Dendritic cell treated with granulocyte-macrophage colony-stimulating factor and Interleukin-4, amounts not matched to agents 40 ng/mL and 50 ng/mL, for 4 days (primary cell): ENCODE results near the gene NANOG.
"Not testable (repeated sequence)": the region's sequence is repeated elsewhere in the genome, so short reads cannot be mapped to it uniquely, and the experiment has no call there.

Experiments
- H3K27ac Mint-ChIP-seq: one replicate; pipeline ENCODE4 v1.8.0; 2022; ENCODE audit warnings: mild to moderate bottlenecking, mixed read lengths
- H3K27me3 Mint-ChIP-seq: one replicate; pipeline ENCODE4 v1.8.0; 2022; ENCODE audit warnings: mild to moderate bottlenecking, mixed read lengths
- H3K36me3 Mint-ChIP-seq: one replicate; pipeline ENCODE4 v1.8.0; 2022; ENCODE audit warnings: low read depth, mixed read lengths
- H3K4me1 Mint-ChIP-seq: one replicate; pipeline ENCODE4 v1.8.0; 2022; ENCODE audit warnings: low read depth, mixed read lengths
- H3K4me3 Mint-ChIP-seq: one replicate; pipeline ENCODE4 v1.8.0; 2022; ENCODE audit warnings: mild to moderate bottlenecking, moderate library complexity, mixed read lengths
- H3K9me3 Mint-ChIP-seq: one replicate; pipeline ENCODE4 v1.8.0; 2022; ENCODE audit warnings: mixed read lengths
- intact Hi-C: fragments of 100-400 bp; cut with micrococcal nuclease; formaldehyde crosslinking; loops from one replicate; pipeline ENCODE4 v1.15.0; 2022

The NANOG gene

DNA sequence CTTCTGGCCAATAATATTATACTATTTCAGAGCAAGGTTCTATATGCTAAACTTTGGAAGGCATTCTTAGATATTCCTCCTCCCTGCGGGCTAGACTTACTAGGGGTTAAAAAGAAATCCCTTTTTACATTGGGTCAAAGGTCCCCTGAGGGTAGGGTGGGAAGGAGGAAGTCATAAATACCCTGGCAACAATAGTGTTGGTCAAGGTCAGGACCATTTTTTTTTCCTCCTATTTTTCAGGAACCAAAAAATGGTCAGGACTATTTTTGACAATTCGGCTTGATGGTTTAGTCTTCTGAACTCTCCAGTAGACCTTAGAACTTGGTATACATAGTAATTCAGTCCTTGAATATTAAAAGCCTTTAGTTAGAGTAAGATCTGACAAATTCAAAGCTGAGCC, 4.5 kb upstream of the NANOG start:
- no peak overlapping the region for H3K4me3 Mint-ChIP-seq
- H3K4me1 Mint-ChIP-seq: peaks cover 36% of the 10 kb centered on the region
- no peaks in the 10 kb centered on the region for H3K27me3 Mint-ChIP-seq
- intact Hi-C loops: no loop called here
- H3K36me3 Mint-ChIP-seq: no peaks in the 10 kb centered on the region
- no peak overlapping the region for H3K27ac Mint-ChIP-seq
- no peaks in the 10 kb centered on the region for H3K9me3 Mint-ChIP-seq

DNA sequence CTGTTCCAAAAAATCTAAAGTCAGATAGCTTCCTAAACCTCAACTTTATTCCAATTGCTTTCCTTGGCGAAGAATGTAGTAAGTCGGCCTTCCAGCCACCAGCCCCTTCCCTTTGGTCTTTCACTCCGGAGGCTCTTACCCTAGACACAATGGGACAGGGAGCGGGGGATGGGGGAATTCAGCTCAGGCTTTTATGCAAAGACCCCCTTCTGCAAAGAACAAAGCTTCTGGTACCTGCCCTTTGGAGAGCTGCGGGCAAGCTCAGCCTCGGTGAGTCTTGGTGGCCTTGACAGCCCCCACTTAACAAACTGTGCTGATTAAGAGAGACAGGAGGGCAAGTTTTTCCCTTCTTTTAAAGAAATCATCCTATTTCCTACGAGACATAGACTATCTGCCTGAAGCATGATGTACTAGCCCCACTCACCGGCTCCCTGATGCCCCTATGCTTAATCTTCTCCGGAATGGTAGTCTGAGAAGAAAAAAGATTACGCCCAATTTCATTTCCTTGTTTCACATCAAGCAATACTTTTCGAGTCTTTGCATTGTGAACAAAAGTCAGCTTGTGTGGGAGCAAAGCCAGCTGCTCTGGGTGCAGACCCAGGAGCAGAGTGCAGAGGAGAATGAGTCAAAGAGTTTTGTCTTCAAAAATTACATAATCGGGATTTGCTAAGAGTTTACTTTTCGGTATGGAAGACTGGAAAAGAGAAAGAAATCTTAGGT, 1.5 kb upstream of the NANOG start:
- H3K9me3 Mint-ChIP-seq: no peaks in the 10 kb centered on the region
- peaks cover 41% of the 10 kb centered on the region for H3K4me1 Mint-ChIP-seq
- no peaks in the 10 kb centered on the region for H3K36me3 Mint-ChIP-seq
- intact Hi-C loops: no loop called here
- peak overlapping the region; percentile 0 for H3K27ac Mint-ChIP-seq
- H3K27me3 Mint-ChIP-seq: no peaks in the 10 kb centered on the region
- peak overlapping the region; percentile 35 for H3K4me3 Mint-ChIP-seq

DNA sequence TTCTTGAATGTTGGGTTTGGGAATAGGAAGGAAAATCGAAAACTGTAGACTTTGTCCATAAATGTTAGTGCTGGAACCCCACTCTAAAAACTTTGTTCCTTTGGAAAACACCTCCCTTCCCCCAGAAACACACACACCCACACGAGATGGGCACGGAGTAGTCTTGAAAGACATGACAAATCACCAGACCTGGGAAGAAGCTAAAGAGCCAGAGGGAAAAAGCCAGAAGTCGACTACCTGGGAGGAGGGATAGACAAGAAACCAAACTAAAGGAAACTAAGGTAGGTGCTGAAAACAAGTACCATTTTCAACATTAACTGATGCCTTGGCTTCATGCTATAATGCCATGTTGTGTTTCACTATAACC, 925 bp upstream of the NANOG start:
- peaks cover 42% of the 10 kb centered on the region for H3K4me1 Mint-ChIP-seq
- H3K36me3 Mint-ChIP-seq: no peaks in the 10 kb centered on the region
- H3K27me3 Mint-ChIP-seq: no peaks in the 10 kb centered on the region
- intact Hi-C loops: no loop called here
- no peaks in the 10 kb centered on the region for H3K9me3 Mint-ChIP-seq
- H3K4me3 Mint-ChIP-seq: peak overlapping the region; percentile 35
- H3K27ac Mint-ChIP-seq: peak overlapping the region; percentile 0

DNA sequence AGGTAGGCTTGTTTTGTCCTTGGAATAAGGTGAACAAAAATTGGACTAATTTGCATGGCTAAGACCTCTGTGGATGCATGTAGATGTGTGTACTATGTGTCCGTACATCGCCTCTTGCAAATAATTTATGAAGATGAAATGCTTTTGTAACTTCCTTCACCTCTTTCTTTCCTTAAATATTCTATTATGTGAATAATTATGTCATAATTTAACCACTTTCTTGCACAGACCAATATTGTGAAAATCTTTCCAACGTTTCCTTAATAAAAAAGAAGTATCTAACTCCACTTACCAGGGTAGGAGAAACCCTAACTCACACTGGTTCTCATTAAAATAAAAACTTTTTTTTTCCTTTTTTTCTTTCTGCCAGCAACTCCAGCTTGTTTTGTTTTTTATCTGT, 4.0 kb downstream of the NANOG start:
- intact Hi-C loops: no loop called here

DNA sequence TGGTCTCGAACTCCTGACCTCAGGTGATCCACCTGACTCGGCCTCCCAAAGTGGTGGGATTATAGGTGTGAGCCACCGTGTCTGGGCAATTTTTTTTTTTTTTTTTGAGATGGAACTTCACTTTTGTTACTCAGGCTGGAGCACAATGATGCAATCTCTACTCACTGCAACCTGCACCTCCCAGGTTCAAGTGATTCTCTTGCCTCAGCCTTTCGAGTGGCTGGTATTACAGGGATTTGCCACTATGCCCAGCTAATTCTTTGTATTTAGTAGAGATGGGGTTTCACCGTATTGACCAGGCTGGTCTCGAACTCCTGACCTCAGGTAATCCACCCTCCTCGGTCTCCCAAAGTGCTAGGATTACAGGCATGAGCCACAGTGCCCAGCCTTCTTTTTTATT, 8.1 kb downstream of the NANOG start:
- peaks cover 25% of the 10 kb centered on the region for H3K4me1 Mint-ChIP-seq
- H3K27me3 Mint-ChIP-seq, intact Hi-C loops: not testable (repeated sequence)

More for the DNA sequence above, 4.0 kb downstream of the NANOG start:
- no peak overlapping the region for H3K27ac Mint-ChIP-seq
- H3K36me3 Mint-ChIP-seq: no peaks in the 10 kb centered on the region
- H3K27me3 Mint-ChIP-seq: peaks cover 2% of the 10 kb centered on the region
- no peaks in the 10 kb centered on the region for H3K9me3 Mint-ChIP-seq
- H3K4me1 Mint-ChIP-seq: peaks cover 34% of the 10 kb centered on the region
- H3K4me3 Mint-ChIP-seq: no peak overlapping the region

DNA sequence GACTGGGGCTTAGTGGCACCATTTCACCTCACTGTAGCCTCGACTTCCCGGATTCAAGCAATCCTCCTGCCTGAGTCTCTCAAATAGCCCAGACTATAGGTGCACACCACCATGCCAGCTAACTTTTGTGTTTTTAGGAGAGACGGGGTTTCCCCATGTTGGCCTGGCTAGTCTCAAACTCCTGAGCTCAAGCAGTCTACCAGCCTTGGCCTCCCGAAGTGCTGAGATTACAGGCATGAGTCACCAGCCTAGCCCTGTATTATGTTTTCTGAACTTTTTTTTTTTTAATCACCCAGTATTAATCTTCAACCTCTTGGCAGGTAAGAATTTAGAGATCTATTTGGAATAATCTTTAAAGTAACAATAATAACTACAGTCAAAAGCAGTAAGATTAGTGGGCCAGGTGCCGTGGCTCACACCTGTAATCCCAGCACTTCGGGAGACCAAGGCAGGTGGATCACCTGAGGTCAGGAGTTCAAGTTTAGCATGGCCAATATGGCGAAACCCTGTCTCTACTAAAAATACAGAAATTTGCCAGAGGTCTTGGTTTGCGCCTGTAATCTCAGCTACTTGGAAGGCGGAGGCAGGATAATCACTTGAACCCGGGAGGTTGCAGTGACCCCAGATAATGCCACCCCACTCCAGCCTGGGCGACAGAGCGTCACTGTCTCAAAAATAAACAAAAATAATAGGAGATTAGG, 8.6 kb downstream of the NANOG start:
- Mint-ChIP-seq H3K36me3 (no peaks in the 10 kb centered on the region), H3K4me3 (no peak overlapping the region), H3K9me3 (no peaks in the 10 kb centered on the region), H3K4me1 (peaks cover 25% of the 10 kb centered on the region), H3K27me3 (peaks cover 2% of the 10 kb centered on the region), H3K27ac (no peak overlapping the region)
- intact Hi-C loops: no loop called here

More for the DNA sequence above, 8.1 kb downstream of the NANOG start:
- H3K36me3 Mint-ChIP-seq, H3K27ac Mint-ChIP-seq, H3K9me3 Mint-ChIP-seq, H3K4me3 Mint-ChIP-seq: not testable (repeated sequence)

DNA sequence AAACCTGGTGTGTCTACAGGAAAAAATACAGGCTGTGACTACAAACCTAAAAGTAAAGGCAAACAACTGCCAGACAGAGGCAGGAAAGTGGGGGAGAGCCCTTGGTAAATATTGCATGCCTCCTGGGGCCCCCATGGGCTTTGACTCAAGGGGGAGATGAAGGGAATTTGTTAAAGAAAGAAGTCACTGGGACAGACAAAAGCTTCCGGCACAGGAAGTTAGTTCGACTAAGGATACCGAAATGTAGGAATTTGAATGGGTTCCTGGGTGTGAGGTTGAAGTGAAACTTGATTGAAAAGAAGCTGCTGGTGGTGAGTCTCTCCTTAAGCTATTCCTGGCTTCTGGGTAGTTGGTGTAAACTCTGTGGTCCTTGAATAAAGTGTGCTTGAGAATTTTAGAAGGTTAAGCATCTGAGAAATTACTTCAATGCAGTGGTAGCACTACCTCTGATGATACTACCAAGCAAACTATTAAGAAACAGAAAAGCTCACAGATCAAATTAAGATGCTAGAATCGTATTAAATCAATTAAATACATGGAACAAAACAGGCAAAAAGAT, 9.6 kb downstream of the NANOG start:
- H3K4me1 Mint-ChIP-seq: peaks cover 18% of the 10 kb centered on the region
- intact Hi-C loops, H3K9me3 Mint-ChIP-seq, H3K27ac Mint-ChIP-seq, H3K4me3 Mint-ChIP-seq, H3K36me3 Mint-ChIP-seq, H3K27me3 Mint-ChIP-seq: not testable (repeated sequence)

DNA sequence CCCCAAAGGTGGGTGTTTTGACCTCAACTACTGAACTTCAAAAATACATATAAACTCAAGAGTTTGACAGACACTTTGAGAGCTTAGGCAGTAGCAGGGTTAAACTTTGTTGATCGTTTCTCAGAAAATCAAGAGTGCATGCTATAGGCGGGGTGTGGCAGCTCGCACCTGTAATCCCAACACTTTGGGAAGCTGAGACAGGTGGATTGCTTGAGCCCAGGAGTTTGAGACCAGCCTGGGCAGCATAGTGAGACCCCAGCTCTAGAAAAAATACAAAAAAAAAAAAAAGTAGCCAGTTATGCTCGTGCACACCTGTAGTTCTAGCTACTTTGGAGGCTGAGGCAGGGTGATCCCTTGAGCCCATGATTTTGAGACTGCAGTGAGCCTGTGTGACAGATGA, 12.3 kb downstream of the NANOG start:
- Mint-ChIP-seq H3K4me3 (no peak overlapping the region), H3K27me3 (no peaks in the 10 kb centered on the region), H3K36me3 (no peaks in the 10 kb centered on the region), H3K27ac (no peak overlapping the region), H3K9me3 (no peaks in the 10 kb centered on the region), H3K4me1 (peaks cover 10% of the 10 kb centered on the region)
- intact Hi-C loops: no loop called here

DNA sequence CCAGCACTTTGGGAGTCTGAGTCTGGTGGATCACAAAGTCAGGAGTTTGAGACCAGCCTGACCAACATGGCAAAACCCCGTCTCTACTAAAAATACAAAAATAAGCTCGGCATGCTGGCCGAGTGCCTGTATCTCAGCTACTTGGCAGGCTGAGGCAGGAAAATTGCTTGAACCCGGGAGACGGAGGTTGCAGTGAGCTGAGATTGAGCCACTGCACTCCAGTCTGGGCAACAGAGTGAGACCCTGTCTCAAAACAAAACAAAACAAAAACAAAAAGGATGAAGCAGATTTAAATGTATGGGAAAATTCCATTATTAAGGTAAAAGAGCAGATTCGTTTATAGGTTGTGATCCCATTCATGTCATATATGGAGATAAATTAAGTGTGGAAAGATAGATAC, 17.1 kb downstream of the NANOG start:
- not testable (repeated sequence) for H3K36me3 Mint-ChIP-seq, H3K4me1 Mint-ChIP-seq, H3K4me3 Mint-ChIP-seq, H3K27me3 Mint-ChIP-seq, H3K9me3 Mint-ChIP-seq, H3K27ac Mint-ChIP-seq
- intact Hi-C loops: loop anchor here (2.0 kb wide), 1 partner anchor 90 kb away; no protein-coding TSS in a partner anchor

DNA sequence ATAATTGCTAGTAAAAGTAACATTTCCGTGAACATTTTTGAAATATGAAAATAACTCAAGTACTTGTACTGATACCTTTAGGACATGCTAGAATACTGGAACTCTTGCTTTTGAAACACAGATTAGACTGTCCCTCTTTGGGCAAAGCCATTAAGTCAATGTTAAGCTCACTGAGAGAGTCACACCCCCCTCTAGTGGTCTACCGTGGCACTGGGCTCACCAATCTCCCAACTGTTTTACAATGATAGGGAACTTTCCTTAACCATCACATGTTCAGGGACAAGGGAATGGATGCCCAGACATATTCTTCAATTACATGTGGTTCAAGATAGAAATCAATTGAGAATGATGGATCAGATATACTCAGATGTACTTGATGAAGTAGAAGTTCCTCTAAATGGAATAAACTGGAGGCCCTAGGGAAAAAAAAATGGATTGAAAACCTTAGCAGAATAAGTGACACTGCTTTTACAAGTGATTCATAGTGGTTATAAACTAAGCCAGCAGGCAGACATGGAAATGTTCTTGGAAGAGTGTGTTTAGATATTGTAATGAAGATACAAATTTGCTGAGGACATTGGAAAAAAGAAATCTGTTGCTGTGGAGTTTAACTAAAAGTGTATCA, 17.8 kb downstream of the NANOG start:
- no peak overlapping the region for H3K27ac Mint-ChIP-seq
- no peak overlapping the region for H3K4me3 Mint-ChIP-seq
- no peaks in the 10 kb centered on the region for H3K9me3 Mint-ChIP-seq
- intact Hi-C loops: loop anchor here (1.0 to 2.0 kb wide), 2 partner anchors 90 to 130 kb away; no protein-coding TSS in a partner anchor
- no peaks in the 10 kb centered on the region for H3K36me3 Mint-ChIP-seq
- H3K27me3 Mint-ChIP-seq: no peaks in the 10 kb centered on the region
- H3K4me1 Mint-ChIP-seq: peaks cover 6% of the 10 kb centered on the region

DNA sequence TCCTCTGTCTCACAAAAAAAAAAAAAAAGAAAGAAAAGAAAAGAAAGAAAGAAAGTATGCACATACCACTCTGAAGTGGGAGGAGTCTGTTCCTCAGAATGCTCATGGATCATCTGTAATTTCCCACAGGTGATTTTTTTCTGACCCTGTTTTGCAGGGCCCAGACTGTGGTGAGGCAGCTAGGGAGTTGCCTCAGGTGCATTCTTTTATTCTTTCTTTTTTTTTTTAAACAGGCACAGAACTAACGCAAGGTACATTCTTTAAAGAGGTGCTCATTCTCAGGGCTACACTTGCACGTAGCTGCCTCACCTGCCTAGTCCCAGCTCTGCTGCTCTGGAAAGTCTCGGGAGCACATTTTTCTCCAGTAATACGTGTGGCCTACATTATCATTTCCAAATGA, 36.6 kb downstream of the NANOG start:
- intact Hi-C loops, H3K27me3 Mint-ChIP-seq, H3K9me3 Mint-ChIP-seq, H3K4me1 Mint-ChIP-seq, H3K36me3 Mint-ChIP-seq, H3K27ac Mint-ChIP-seq, H3K4me3 Mint-ChIP-seq: not testable (repeated sequence)

DNA sequence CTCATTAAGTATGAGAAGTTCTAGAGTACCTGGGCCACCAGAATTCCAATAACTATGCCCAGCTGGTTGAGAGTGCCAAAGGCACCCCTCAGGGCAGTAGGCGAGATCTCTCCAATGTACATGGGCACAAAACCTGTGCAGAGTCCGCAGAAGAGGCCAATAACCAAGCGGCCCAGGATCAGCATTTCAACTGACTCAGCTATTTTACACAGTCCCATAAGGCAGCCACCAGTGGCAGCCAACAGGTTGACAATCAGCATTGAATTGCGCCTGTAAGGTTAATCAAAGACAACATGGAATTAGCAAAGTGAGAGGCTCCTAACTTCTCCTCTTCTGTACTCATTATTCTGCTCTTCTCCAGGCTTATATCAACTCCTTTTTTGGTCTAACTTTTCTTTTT, 40.5 kb downstream of the NANOG start:
- H3K27me3 Mint-ChIP-seq, H3K36me3 Mint-ChIP-seq, H3K4me1 Mint-ChIP-seq, H3K9me3 Mint-ChIP-seq, H3K27ac Mint-ChIP-seq, intact Hi-C loops, H3K4me3 Mint-ChIP-seq: not testable (repeated sequence)

DNA sequence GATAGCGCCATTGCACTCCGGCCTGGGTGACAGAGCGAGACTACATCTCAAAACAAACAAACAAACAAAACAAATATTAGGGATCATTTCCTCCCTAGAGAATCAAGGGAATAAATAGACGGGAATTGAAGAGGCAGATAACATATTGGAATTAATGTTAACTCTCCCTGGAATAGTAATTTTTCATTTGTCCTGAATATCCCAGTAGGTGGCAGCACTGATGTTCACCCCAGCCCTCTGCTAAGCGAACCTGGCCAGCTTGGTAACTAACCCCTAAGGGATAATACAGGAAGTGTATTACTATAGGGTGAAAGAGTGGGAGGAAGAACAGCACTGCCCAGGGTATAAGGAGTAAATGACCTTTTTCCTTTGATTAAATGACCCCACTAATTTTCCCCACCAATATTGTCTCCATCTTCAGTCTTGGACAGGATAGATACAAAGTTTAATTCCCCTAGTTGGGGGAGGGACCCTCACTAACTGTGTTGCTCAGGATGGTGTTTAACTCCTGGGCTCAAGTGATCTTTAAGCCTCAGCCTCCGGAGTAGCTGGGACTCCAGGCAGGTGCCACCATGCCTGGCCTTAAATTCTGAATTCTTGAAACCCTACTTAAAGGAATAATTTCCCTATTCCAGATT, 43.0 kb downstream of the NANOG start:
- H3K36me3 Mint-ChIP-seq: no peaks in the 10 kb centered on the region
- H3K4me1 Mint-ChIP-seq: peaks cover 15% of the 10 kb centered on the region
- H3K4me3 Mint-ChIP-seq: no peak overlapping the region
- H3K9me3 Mint-ChIP-seq: no peaks in the 10 kb centered on the region
- no peaks in the 10 kb centered on the region for H3K27me3 Mint-ChIP-seq
- no peak overlapping the region for H3K27ac Mint-ChIP-seq
- intact Hi-C loops: no loop called here

DNA sequence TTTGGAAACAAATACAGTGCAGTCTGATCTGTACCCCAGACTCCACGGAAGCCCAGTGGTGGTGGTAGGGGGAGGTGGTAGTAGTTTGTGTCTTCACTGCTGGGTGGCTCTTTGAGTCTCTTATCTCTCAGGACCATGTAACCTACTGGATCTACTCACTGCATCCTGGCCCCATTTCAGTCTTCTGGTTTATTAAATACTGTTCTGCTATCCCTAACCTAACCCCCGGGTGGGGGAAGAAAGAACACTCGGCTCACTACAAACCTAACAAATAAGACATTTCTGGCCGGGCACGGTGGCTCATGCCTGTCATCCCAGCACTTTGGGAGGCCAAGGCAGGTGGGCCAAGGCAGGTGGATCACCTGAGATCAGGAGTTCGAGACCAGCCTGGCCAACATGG, 44.0 kb downstream of the NANOG start:
- H3K27me3 Mint-ChIP-seq, H3K36me3 Mint-ChIP-seq, H3K4me3 Mint-ChIP-seq, H3K27ac Mint-ChIP-seq, intact Hi-C loops, H3K9me3 Mint-ChIP-seq: not testable (repeated sequence)
- H3K4me1 Mint-ChIP-seq: peaks cover 15% of the 10 kb centered on the region
